GM10248 (cell line): Measurements from ENCODE around the gene DENND1B.

ENCODE experiments used
- CTCF ChIA-PET: fragments of 300-600 bp; sonication (Branson Sonifier 250); formaldehyde crosslinking; extraction: SDS; loops from one replicate; lab custom pipeline; 2021; ENCODE audit warnings: antibody characterized with exemption; lab: Yijun Ruan, JAX
- POLR2A ChIA-PET: fragments of 350-650 bp; sonication (Branson Sonifier 250); formaldehyde crosslinking; extraction: SDS; loops from one replicate; lab custom pipeline; 2020; ENCODE audit warnings: antibody characterized with exemption; lab: Yijun Ruan, JAX
- DNase-seq: peaks from one replicate; pipeline ENCODE4 v3.0.0; 2012; ENCODE audit errors: extremely low spot score
- CTCF ChIP-seq: IDR thresholded peaks from 2 replicates; pipeline ENCODE4 v1.5.1; 2012; ENCODE audit warnings: mild to moderate bottlenecking, low read depth; ENCODE audit errors: extremely low read depth, missing control alignments, control extremely low read depth

The DENND1B gene

GRCh38 chr1:197481101-197481500 lies 294.2 kb downstream of the DENND1B start:
- no peak for TF ChIP-seq CTCF
- CTCF ChIA-PET, result interaction anchor here (0.8 to 0.9 kb wide), 2 partner anchors 10 to 41 kb away, joined by 3 to 4 read pairs; no protein-coding TSS in a partner anchor
- POLR2A ChIA-PET, result no interaction called here
- DNase-seq, result no peak

- ChIA-PET POLR2A (no interaction called here), CTCF (interaction anchor here (0.8 to 1.0 kb wide), 2 partner anchors 8 to 19 kb away, joined by 3 read pairs; no protein-coding TSS in a partner anchor)
- no peak for DNase-seq
- no peak for TF ChIP-seq CTCF
Measured at GRCh38 chr1:197480446-197480845, 294.8 kb downstream of the DENND1B start.

- ChIA-PET CTCF (no interaction called here), POLR2A (no interaction called here)
- no peak for TF ChIP-seq CTCF
- DNase-seq, result no peak
Measured at GRCh38 chr1:197472141-197472540, 303.1 kb downstream of the DENND1B start.

- no peak for DNase-seq
- no peak for TF ChIP-seq CTCF
- POLR2A ChIA-PET, result no interaction called here
- CTCF ChIA-PET, result interaction anchor here (0.9 to 1.5 kb wide), 2 partner anchors 10 to 13 kb away, joined by 3 to 6 read pairs; no protein-coding TSS in a partner anchor
Measured at GRCh38 chr1:197471248-197471985, 303.9 kb downstream of the DENND1B start.

- ChIA-PET POLR2A (no interaction called here), CTCF (interaction anchor here (0.9 to 1.5 kb wide), 3 partner anchors 11 to 15 kb away, joined by 3 to 6 read pairs (median 4); no protein-coding TSS in a partner anchor)
- DNase-seq, result no peak
- TF ChIP-seq CTCF, result no peak
Measured at GRCh38 chr1:197470330-197470729, 304.9 kb downstream of the DENND1B start.

- DNase-seq, result no peak
- ChIA-PET POLR2A (no interaction called here), CTCF (interaction anchor here (1.3 to 1.5 kb wide), 2 partner anchors 12 to 16 kb away, joined by 4 to 6 read pairs; no protein-coding TSS in a partner anchor)
- TF ChIP-seq CTCF, result no peak
Measured at GRCh38 chr1:197469620-197470210, 305.6 kb downstream of the DENND1B start.
